ENCODE results near the gene COL24A1.
"Not testable (repeated sequence)": the region's sequence is repeated elsewhere in the genome, so short reads cannot be mapped to it uniquely, and the experiment has no call there.

The COL24A1 gene

GRCh38 chr1:85762804-85763203 is 393.8 kb downstream of the COL24A1 start:
- no peak for ATAC-seq

DNA sequence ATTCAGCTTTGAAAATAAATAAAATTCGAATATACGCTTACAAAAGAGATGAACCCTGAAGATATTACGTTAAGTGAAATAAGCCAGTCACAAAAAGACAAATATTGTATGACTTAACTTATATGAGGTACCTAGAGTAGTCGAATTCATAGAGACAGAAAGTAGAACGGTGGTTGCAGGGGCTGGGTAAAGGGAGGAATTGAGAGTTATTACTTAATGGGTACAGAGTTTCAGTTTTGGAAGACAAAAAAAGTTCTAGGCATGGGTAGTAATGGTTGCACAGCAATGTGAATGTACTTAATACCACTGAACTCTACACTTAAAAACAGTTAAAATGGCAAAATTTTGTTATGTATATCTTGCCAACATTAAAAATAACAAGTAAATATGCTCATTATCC is 399.7 kb downstream of the COL24A1 start:
- ATAC-seq, result no peak

DNA sequence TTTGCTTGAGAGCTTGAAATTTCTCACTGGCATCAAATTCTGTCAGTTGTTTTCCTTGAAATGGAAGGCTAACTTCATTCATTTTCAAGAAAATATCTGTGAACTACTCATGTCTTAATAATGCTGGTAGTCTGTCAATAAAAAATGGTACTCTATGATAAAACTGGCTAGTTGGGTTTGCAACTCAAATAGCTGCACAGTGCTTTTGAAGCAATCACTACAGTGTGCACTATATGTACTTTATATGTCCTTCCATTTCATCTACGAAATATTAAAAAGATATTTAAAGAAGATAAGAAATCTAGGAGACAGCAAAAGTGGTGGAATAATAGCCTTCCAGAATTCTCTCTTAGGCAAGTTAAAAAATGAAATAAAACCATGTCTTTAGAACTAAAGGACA is 408.5 kb downstream of the COL24A1 start:
- ATAC-seq, result no peak

GRCh38 chr1:85746777-85747176 is 409.8 kb downstream of the COL24A1 start:
- no peak for ATAC-seq

DNA sequence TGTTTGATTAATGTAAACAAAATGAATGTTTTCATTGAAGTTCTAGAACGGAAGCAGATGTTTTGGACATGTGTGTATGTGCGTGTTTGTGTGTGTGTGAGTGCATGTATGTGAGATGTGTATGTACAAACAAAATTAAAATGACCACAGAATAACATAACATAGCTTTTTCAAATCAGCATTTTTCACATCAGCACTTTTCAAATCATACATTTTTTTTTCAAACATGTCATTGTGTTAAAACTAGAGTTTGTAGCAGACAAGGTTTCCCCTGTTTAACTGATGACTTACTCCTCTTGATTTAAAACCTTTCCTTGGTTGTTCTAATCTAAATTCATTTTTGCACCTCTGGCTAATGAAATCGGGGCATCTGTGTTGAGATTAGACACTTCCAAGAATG is 412.8 kb downstream of the COL24A1 start:
- no peak for ATAC-seq

DNA sequence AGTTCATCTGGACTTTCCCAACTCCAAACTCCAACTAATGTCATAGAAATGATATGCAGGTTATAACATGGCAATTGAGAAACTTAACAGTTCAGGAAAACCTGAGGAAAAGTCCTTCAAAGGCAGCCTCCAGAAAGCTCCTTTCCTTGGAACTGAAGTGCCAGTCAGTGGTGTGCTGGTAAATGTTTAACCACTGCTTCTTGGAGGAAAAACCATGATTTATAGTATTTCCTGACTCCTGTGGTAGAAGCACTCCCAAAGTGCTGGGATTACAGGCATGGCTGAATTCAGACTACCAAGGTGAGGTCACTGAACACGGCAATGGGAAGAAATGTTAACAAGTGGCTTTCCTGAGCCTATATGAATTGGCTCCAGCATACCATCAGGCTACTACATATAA is 421.6 kb downstream of the COL24A1 start:
- no peak for ATAC-seq

DNA sequence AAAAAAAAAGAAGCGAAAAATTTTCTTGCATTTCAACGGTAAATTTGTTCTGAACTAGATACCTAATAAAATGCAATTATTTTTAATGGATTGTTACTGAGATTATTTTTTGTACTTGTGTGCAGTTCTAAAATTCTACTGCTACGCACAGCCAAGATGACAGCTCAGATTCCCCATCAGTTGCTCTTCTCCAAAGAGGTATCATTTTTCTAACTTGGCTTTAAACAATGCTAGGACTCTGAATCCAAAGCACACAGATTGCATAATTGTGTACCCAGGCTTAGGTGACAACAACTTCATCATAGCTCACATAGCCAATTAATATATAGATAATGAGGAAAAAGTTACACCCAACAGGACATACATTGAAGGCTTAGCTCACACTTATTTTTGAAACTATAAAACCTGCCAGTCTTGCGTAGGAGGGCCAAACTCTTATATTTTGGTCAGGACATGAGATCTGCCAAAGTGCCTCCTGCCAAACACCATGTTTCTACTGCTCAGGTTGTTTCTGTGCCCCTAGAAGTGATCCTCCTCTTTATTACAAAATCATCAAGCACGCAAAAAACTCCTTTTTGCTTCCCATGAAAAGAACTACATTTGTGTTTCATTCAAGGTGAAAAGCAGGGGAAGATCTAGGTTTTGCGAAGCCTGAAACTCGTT is 437.8 kb downstream of the COL24A1 start:
- no peak for ATAC-seq

GRCh38 chr1:85714418-85715114 is 442.0 kb downstream of the COL24A1 start:
- ATAC-seq, result not testable (repeated sequence)

- no peak for ATAC-seq
These were observed 447.7 kb downstream of the COL24A1 start for GRCh38 chr1:85708829-85709227.

DNA sequence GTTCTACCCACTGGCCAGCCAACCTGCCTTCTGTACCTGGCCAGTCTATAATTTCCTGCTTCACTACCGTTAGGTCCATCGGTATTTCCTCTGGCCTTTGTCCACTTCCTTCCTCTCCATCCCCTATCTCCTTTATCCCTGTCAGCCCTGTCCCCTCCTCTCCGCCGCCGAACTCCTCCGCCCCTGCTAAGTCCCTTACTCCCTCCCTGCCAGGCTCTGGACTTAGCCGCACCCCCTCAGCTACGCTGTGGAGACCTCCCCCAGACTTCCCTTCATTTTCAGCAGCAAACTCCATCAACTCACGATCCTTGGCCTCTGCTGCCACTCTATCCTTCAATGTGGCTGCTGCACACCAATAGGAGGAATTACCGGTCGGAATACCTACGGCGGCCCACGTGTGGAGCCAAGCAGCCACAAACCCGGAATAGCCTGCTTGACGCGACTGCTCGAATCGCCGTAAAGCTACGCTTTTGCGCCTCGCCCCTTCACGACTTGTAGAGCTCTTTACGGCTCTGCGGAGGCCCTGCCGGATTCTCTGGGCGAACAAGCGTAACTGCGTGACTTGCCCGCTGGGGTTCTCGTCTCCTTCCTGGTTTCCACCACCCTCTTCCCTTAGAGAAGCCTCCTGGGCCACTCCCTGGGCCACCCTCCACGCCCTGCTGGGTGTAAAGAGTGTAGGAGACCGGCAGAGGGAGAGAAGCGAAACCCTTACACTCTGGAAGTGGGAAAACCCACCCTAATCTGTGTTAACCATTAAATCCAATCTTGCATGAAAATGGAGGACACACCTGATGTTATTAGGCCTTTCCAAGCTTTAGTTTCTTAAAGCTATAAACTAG is 448.4 kb downstream of the COL24A1 start, which contains the start of gene ZNHIT6:
TSS of gene ZNHIT6 (minus strand) at position 444 of the 839 bp plus-strand sequence. CDS start at position 295, 149 bp downstream.
- ATAC-seq, result peak; percentile 90 to 92

DNA sequence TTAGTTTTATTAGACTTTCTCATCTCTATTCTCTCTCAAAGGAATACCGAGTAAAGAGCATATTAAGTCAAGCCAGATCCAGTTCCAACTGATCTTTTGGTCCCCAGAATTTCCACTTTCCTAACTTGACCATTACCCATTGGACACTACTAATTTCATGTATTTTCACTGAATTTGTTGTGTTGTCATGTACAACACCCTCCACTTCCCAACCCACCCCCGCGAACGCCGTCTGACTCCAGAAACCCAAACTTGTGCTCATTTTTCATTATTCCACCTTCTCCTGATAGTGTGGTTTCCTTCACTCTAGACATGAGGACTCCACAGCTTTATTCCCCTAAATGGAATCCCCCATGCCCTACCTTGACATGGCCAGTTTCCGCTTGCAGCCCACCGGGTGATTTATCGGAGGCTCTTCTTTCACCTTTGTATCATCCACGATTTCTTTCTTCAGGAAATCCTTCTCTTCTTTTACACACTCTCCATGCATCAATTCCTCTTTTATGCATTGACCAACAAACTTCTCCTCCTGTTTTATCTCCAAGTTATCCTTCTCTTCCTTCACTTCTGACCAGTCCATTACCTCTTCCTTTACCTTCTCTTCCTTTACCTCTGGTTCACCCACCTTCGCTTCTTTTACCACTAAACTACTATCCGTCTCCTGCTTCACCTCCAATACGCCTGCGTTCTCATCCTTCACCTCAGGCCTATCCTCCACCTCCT is 449.1 kb downstream of the COL24A1 start:
- ATAC-seq, result peak; percentile 9 to 10

- no peak for ATAC-seq
These were observed 450.6 kb downstream of the COL24A1 start for GRCh38 chr1:85705940-85706339.

- no peak for ATAC-seq
These were observed 456.1 kb downstream of the COL24A1 start for GRCh38 chr1:85700422-85700821.

- ATAC-seq, result no peak
These were observed 458.7 kb downstream of the COL24A1 start for GRCh38 chr1:85697895-85698294.

GRCh38 chr1:85692730-85693314 is 463.8 kb downstream of the COL24A1 start:
- ATAC-seq, result no peak

DNA sequence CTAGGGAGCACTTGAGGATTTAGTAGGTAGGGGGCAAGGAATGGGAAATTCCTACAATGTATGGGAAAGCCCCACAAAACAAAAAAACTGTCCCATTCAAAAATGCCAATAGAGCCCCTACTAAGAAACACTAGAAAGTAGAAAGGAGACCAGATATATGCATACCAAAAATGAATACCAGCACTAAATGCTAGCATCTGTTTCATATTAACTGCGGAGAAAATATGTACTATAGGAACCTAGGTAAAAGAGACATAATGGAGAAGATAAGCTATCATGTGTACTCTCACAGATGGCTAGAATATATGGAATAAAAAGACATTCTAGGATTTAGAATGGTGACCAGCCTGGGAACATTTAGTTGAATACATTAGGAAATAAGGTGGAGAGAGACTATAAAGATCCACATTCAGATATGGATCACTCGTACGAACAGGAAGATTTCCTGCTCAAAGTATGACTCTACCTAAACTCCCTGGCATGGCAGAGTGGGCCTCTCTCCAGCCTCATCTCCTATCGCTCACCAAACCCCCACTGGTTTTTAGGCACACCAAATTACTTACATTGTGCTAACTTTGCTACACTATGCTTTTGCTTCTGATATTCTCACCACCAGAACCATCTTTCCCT is 466.7 kb downstream of the COL24A1 start:
- no peak for ATAC-seq

DNA sequence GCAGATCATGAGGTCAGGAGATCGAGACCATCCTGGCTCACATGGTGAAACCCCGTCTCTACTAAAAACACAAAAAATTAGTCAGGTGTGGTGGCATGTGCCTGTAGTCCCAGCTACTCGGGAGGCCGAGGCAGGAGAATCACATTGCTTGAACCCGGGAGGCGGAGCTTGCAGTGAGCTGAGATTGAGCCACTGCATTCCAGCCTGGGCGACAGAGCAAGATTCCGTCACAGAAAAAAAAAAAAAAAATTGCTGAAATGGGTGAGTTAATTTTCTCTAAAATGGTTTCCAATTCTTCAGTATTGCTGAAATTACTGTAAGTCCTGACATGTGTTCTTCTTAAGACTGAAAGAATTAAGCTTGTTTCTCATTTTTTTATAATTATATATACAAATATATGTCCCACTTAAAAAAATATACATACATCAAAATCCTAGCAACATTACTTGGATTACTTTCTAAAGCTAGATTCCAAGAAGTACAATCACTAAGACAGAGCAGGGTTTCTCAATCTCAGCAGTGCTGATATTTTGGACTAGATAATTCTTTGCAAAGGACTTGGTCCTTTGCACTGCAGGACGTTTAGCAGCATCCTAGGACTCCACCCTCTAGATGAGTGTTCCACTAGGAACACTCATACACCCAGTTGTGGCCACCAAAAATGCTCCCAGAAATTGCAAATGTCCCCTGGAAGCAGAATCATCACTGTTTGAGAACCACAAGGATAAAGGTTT is 473.1 kb downstream of the COL24A1 start:
- ATAC-seq, result no peak

DNA sequence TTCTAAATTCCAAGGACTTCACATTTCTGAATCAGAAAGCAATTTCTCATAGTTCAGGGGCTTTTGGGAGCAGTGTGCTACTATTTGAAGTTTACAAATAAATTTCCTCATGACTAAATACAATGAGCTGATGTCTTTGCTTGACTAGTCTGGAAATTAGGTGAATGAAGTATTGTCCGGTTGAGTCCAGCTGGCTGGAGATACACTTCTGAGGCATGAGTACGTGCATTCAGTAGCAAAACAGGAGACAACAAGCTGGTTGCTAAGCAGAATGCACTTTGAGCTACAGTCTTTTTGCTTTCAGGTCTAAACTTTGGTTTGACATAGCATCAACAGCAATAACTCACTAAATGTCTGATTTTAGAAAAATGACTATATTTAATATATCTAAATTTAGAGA is 475.5 kb downstream of the COL24A1 start:
- ATAC-seq, result no peak
